Measurements from ENCODE around the gene SEC31B.
A peak's percentile ranks its signal among the peaks of the same experiment; 100 is the strongest.

The SEC31B gene, protein sequence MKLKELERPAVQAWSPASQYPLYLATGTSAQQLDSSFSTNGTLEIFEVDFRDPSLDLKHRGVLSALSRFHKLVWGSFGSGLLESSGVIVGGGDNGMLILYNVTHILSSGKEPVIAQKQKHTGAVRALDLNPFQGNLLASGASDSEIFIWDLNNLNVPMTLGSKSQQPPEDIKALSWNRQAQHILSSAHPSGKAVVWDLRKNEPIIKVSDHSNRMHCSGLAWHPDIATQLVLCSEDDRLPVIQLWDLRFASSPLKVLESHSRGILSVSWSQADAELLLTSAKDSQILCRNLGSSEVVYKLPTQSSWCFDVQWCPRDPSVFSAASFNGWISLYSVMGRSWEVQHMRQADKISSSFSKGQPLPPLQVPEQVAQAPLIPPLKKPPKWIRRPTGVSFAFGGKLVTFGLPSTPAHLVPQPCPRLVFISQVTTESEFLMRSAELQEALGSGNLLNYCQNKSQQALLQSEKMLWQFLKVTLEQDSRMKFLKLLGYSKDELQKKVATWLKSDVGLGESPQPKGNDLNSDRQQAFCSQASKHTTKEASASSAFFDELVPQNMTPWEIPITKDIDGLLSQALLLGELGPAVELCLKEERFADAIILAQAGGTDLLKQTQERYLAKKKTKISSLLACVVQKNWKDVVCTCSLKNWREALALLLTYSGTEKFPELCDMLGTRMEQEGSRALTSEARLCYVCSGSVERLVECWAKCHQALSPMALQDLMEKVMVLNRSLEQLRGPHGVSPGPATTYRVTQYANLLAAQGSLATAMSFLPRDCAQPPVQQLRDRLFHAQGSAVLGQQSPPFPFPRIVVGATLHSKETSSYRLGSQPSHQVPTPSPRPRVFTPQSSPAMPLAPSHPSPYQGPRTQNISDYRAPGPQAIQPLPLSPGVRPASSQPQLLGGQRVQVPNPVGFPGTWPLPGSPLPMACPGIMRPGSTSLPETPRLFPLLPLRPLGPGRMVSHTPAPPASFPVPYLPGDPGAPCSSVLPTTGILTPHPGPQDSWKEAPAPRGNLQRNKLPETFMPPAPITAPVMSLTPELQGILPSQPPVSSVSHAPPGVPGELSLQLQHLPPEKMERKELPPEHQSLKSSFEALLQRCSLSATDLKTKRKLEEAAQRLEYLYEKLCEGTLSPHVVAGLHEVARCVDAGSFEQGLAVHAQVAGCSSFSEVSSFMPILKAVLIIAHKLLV

GRCh38 chr10:100519311-100520051 lies at the start of gene SEC31B:
Gene SEC31B, minus strand, starts transcription at chr10:100519861. Its CDS starts 2,909 bp downstream, at chr10:100516952.
- no peak for DNase-seq

DNA sequence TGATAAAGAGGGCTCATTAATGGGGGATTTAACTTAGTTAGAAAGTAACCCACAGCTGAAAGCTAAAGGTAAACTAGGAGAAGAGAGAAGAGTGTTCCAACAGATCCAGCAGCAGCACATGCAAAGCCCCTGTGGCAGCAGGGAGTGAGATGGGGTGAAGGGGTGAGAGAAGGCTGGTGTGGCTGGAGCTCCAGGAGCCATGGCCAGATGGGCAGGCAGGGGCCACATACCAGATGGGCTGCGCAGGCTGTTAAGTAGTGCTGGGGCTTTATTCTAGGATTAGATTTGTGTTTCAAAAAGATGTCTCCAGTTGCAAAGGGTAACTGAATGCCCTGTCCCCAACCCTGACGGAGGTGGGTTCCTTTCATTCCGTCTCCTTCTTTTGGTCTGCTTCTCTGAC lies 49.3 kb upstream of the SEC31B start:
- no peak for DNase-seq

- DNase-seq, result no peak
Observed at GRCh38 chr10:100567826-100568225, 48.2 kb upstream of the SEC31B start.

DNA sequence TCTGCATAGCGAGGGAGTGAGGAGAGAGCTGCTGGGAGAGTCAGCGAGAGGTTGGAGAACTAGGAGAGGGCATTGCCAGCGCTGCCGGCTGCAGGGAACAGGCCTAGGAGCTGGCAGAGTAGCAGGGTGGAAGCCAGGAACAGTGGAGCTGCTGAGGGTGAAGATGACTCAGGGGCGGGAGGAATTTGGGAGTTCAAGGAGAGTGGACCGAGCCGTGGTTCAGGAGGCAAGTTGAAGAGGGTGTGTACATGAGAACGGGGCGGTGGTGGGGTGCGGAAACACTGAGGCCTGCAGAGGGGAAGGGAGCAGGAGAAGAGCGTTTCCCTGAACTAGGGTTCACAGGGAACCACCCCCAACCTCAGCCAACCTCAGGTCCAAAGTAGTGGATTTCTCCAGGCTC lies 47.6 kb upstream of the SEC31B start:
- no peak for DNase-seq

DNA sequence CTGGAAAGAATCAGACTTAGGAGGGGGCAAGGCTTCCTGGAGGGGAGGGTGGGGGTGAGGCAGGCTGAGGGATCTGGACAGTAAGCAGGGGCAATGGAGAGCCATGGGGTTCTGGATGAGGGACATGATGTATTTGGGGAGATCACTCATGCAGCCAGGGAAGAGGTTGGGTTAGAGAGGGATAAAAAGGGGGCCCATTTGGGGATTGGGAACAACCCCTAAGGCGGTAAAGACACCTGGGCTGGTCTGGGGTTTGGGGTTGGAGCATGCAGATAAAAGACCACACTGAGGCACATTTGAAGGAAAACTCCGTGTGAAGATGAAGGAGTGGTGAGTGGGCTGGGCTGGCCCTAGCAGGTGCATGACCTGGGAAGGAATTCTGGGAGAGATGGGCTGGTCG lies 46.9 kb upstream of the SEC31B start:
- no peak for DNase-seq

DNA sequence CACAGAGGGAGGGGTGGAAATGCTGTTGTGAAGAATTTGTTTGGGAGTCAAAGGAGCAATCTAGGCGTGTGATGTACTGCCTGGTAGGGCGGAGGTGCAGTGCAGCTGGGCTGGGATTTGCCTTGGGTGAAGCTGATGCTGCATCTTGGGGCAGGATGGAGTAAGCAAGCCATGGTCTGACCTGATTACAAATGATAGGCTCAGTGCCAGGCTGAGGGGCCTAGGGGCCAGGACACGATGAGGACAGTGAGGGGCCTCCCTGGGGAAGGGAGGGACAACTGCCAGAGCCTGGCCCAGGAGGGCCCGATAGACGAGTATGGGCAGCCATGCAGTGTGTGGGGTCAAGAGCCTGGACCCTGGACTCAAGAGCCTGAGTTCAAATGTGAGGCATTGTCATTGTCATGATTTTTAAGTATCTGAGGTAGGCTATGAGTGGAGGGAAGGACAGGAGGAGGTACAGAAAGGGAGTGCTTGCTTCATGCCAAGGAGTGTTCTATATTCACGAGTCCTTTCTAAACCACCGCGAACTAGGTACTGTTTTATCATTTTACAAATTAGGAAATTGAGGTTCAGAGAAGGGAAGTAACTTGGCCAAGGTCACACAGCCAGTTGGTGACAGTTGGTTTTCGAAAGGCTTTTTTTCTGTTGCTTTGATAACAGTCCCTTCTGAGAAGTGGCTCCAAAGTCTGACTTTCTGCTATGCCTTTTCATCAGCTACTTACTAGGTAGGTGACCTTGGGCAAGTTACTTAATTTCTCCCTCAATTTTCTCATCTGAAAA lies 45.7 kb upstream of the SEC31B start:
- no peak for DNase-seq

DNA sequence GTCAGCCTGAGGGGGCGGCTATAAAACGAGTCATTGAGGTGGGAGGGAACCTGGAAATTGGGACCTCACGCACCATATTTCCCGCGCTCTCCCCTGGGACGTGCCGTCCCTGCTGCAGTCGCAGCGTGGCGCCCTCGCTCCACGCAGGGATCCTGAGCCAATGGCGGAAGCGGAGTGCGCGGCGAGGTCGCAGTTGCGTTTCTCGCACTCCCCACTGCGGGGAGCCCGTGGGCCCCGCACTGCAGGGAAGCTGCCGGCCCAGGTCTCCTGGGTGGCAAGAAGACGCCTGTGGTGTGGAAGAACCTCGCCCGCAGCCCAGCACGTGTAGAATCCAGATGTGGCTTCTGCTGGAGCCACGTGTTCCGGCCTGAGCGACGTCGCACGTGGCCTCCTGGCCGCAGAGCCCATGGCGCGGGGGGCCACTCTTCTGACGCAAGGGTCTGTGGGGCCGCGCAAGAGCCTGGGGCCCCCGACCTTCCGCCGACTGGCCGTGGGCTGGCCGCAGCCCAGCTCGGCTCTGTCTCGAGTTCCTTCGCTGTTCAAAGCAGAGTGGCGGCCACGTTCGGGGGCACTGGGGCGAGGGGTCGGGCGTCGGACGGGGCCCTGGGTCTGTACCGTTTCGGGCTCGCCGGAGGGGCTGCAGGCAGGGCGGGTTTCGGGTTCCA lies 42.5 kb upstream of the SEC31B start:
- DNase-seq, result no peak

- no peak for DNase-seq
Observed at GRCh38 chr10:100561005-100561404, 41.3 kb upstream of the SEC31B start.

- no peak for DNase-seq
Observed at GRCh38 chr10:100560248-100560647, 40.6 kb upstream of the SEC31B start.

DNA sequence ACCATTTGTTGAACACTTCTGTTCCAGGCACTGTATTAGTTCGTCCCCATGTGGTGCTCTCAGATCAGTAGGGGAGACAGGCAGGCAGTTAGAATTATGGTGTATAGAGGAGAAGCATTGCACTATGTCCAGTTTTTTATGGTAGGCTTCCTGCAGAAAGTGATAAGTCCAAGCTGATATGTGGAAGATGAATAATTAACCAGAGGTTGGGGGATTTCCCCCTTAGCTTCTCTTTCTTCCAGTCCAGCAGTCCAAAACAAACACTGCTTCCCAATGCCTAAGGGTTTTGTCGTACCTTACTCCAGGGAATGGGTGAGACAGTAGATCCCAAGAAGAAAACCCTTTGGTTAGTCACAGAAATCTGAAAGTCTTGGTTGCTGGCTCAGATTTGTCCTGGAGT lies 35.2 kb upstream of the SEC31B start:
- DNase-seq, result no peak

DNA sequence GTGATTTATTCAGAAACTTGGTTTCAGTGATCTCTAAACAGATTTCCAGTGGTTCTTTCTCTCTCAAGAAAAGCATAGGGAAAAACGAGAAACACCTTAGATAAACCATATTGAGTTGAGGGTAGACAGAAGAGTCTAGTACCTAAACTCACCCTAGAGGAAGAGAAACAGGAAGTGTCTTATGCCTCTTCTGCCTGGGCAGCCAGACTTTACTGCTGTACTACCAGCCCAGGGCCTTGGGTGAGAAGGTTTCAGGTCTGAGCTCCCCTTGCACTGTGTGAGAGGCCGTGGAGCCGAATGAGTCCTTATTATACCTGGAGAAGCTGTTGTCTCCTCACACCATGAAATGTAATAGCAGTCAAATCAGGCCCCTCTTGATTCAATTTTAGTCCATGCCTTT lies 34.3 kb upstream of the SEC31B start:
- DNase-seq, result no peak

DNA sequence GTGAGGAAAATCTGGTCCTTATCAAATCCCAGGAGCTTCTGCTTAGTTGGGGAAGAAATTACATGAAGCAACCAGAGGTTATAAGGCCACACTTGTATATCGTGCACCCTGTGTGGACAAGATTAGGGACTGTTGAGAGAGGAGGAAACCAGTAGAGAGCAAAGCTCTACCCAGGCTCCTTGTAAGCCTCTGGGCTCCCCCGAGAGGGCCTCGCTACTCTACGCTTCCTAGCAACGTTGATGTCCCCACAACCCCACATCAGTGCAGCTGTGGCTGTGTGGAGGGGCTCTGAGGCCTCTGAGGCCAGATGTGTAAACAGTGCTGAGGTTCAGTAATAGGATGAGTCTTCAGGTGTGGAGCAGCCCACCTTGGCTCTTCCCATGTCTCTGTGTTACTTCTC lies 32.1 kb upstream of the SEC31B start:
- DNase-seq, result no peak

DNA sequence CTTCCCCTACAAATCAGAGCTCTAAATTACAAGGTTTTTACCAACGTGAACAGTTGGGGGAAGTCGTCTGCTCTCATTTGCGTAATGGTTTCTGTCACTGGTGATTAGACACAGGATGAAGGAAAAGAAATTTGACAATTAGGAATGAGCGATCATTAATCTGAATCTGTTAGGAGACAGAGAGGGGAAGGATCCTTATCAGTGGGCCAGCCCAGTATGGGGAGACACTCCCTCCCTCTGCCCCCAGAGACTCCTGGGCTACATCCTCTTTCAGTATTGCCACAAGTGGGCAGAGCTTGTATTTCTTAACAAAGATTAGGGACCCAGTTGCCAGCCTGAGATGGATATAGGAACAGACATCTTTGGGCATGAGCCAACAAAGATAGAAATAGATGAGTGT lies 31.5 kb upstream of the SEC31B start:
- DNase-seq, result no peak

DNA sequence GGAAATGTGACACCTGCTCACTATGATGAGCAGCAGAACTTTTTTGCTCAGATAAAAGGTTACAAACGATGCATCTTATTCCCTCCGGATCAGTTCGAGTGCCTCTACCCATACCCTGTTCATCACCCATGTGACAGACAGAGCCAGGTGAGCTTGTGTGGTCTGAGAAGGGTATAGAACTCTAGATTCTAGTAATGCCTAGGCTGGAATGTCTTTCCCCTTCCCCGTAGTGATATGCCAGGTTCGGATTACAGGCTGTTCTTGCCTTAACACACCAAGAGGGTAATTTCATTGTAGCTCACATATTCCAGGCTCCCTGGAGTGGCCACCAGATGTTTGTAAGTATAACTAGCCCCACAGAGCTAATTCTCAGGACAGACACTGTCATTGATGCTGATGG lies 25.3 kb upstream of the SEC31B start:
- no peak for DNase-seq

- no peak for DNase-seq
Observed at GRCh38 chr10:100537475-100537874, 17.8 kb upstream of the SEC31B start.

DNA sequence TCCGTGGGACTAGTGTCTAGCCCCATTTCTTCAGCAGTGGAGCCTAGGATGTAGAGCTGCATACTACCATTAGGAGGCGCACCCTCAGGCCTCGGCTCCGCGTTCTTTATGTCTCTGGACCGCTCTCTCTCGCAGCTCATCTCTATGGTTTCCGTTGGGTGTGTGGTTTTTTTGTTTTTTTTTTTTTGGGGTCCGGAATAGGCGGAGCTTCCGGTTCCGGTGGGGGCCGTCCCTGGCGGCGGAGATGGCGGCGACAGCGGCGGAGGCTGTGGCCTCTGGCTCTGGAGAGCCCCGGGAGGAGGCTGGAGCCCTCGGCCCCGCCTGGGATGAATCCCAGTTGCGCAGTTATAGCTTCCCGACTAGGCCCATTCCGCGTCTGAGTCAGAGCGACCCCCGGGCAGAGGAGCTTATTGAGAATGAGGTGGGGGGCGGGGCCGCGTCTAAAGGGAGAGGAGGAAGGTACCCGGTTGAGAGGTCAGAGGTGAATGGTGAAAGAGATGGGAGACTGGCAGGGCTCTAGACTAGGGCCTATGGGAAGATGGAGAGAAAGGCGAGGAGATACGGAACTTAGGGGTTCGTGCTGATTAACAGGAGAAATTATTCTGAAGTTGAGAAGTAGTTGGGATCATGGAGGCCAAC lies 16.2 kb upstream of the SEC31B start, which contains the start of gene HIF1AN:
HIF1AN (plus strand) TSS at position 229 of the 639 bp plus-strand sequence; CDS start at position 245, 16 bp downstream.
- DNase-seq, result peak; percentile 68

GRCh38 chr10:100535338-100535714 lies 15.7 kb upstream of the SEC31B start:
- no peak for DNase-seq

- no peak for DNase-seq
Observed at GRCh38 chr10:100534726-100535125, 15.1 kb upstream of the SEC31B start.

GRCh38 chr10:100531761-100532160 lies 12.1 kb upstream of the SEC31B start:
- no peak for DNase-seq

DNA sequence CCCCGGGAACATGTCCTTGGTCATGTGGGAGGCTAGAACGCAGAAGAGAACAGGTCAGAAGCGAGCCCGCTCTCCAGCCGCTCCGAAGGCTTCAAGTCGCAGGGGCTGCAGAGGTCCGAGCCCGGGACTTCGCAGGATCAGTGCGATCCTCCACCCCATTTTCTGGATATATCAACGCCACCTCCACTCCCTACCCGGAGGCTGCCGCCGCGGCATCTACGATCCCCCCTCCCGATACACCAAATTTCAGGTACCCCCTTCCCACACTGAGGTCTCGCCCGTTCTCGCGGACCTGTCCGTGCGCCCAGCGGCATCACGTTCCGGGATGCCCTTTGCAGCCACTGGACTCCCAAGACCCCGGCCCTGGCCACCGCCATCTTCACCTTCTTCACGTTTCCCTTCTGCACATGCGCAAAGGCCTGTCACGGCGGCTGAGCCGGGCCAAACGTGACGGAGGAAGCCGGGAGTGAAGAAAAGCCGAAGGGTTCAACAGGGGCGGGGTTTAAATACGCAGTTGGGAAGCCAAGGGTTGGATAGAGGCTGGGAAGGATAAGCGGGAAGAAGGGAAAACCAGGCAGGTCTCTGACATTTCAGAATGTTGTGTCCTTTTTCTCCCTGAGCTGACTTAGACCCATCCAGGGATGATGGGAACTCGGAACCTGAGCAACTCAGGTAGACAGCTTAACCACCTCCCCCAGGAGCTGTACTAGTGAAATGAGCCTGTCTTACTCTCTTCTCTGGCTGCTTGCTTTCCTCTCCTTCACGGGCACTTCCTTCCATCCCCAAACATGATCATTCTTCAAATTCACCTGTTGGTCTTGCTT lies 10.0 kb upstream of the SEC31B start, which contains the start of gene NDUFB8:
NDUFB8 (minus strand) TSS at position 397 of the 824 bp plus-strand sequence; CDS start at position 377, 20 bp downstream.
- no peak for DNase-seq

Data from GOT3 (cell line).